Measurements from ENCODE around the gene SURF2.
"Not testable (repeated sequence)": the region's sequence is repeated elsewhere in the genome, so short reads cannot be mapped to it uniquely, and the experiment has no call there.

SURF2 gene

GRCh38 chr9:133377280-133377679 is 20.9 kb downstream of the SURF2 start:
- DNase-seq (ENCODE audit: low read depth): not testable (repeated sequence)

GRCh38 chr9:133377721-133378216 is 21.4 kb downstream of the SURF2 start:
- DNase-seq (ENCODE audit: low read depth): no peak

- no peak for DNase-seq (ENCODE audit: low read depth)
Measured at GRCh38 chr9:133378408-133378962, 22.1 kb downstream of the SURF2 start.

- no peak for DNase-seq (ENCODE audit: low read depth)
Measured at GRCh38 chr9:133379153-133380086, 23.1 kb downstream of the SURF2 start.

- no peak for DNase-seq (ENCODE audit: low read depth)
Measured at GRCh38 chr9:133380734-133381133, 24.4 kb downstream of the SURF2 start.

GRCh38 chr9:133382507-133383141 is 26.3 kb downstream of the SURF2 start:
- no peak for DNase-seq (ENCODE audit: low read depth)

- DNase-seq (ENCODE audit: low read depth): no peak
Measured at GRCh38 chr9:133383438-133383837, 27.1 kb downstream of the SURF2 start.

GRCh38 chr9:133384736-133385321 is 28.5 kb downstream of the SURF2 start:
- no peak for DNase-seq (ENCODE audit: low read depth)

GRCh38 chr9:133385452-133385851 is 29.1 kb downstream of the SURF2 start:
- no peak for DNase-seq (ENCODE audit: low read depth)

GRCh38 chr9:133386338-133386737 is 30.0 kb downstream of the SURF2 start:
- DNase-seq (ENCODE audit: low read depth): no peak

- no peak for DNase-seq (ENCODE audit: low read depth)
Measured at GRCh38 chr9:133387680-133388079, 31.3 kb downstream of the SURF2 start.

- DNase-seq (ENCODE audit: low read depth): no peak
Measured at GRCh38 chr9:133389025-133389557, 32.7 kb downstream of the SURF2 start.

- no peak for DNase-seq (ENCODE audit: low read depth)
Measured at GRCh38 chr9:133389562-133389961, 33.2 kb downstream of the SURF2 start.

- no peak for DNase-seq (ENCODE audit: low read depth)
Measured at GRCh38 chr9:133390713-133391112, 34.4 kb downstream of the SURF2 start.

GRCh38 chr9:133391449-133391848 is 35.1 kb downstream of the SURF2 start:
- not testable (repeated sequence) for DNase-seq (ENCODE audit: low read depth)

GRCh38 chr9:133392308-133392707 is 36.0 kb downstream of the SURF2 start:
- DNase-seq (ENCODE audit: low read depth): not testable (repeated sequence)

GRCh38 chr9:133393399-133393798 is 37.0 kb downstream of the SURF2 start:
- no peak for DNase-seq (ENCODE audit: low read depth)

GRCh38 chr9:133394687-133395271 is 38.4 kb downstream of the SURF2 start:
- DNase-seq (ENCODE audit: low read depth): no peak

- no peak for DNase-seq (ENCODE audit: low read depth)
Measured at GRCh38 chr9:133396952-133397351, 40.6 kb downstream of the SURF2 start.

GRCh38 chr9:133397370-133397769 is 41.0 kb downstream of the SURF2 start:
- no peak for DNase-seq (ENCODE audit: low read depth)

GRCh38 chr9:133397895-133398294 is 41.5 kb downstream of the SURF2 start:
- DNase-seq (ENCODE audit: low read depth): no peak

GRCh38 chr9:133400292-133400691 is 43.9 kb downstream of the SURF2 start:
- DNase-seq (ENCODE audit: low read depth): no peak

Data from activated T-cell treated with anti-CD3 and anti-CD28 coated beads for 48 hours (primary cell).